HEK293T (cell line): ENCODE data around the gene SPANXN2.
"Not testable (repeated sequence)": the region's sequence is repeated elsewhere in the genome, so short reads cannot be mapped to it uniquely, and the experiment has no call there.

Experiments
- ARNT ChIP-seq: fragments of 450-650 bp; IDR thresholded peaks from 2 replicates; pipeline ENCODE4 v1.6.1; 2017; ENCODE audit warnings: mild to moderate bottlenecking
- BHLHE40 ChIP-seq: fragments of 450-650 bp; IDR thresholded peaks from 2 replicates; pipeline ENCODE4 v1.6.1; 2016; ENCODE audit warnings: mild to moderate bottlenecking, moderate library complexity, borderline replicate concordance
- FOXA1 ChIP-seq: fragments of 450-650 bp; IDR thresholded peaks from 2 replicates; pipeline ENCODE4 v1.6.1; 2016; ENCODE audit warnings: mild to moderate bottlenecking
- FOXK2 ChIP-seq: fragments of 450-650 bp; IDR thresholded peaks from 2 replicates; pipeline ENCODE4 v1.6.1; 2016; ENCODE audit warnings: mild to moderate bottlenecking
- L3MBTL2 ChIP-seq: fragments of 450-650 bp; conservative IDR thresholded peaks from 2 replicates; pipeline ENCODE4 v1.6.1; 2016; ENCODE audit warnings: mild to moderate bottlenecking
- PKNOX1 ChIP-seq: fragments of 450-650 bp; IDR thresholded peaks from 2 replicates; pipeline ENCODE4 v1.6.1; 2016
- SP1 ChIP-seq: fragments of 450-650 bp; IDR thresholded peaks from 2 replicates; pipeline ENCODE4 v1.6.1; 2017

GRCh38 chrX:143767789-143768188 lies 47.2 kb upstream of the SPANXN2 start:
- not testable (repeated sequence) for TF ChIP-seq SP1, FOXA1, FOXK2, PKNOX1, ARNT, BHLHE40, L3MBTL2
